HG02642 (cell line): ENCODE data around the gene ADARB2.

ENCODE experiments used
- ATAC-seq: cut with Tn5 transposase; IDR thresholded peaks from one replicate; pipeline ENCODE4 v1.9.1; 2021; ENCODE audit warnings: mild to moderate bottlenecking; ENCODE audit not compliant: unreplicated experiment, poor library complexity

The ADARB2 gene

DNA sequence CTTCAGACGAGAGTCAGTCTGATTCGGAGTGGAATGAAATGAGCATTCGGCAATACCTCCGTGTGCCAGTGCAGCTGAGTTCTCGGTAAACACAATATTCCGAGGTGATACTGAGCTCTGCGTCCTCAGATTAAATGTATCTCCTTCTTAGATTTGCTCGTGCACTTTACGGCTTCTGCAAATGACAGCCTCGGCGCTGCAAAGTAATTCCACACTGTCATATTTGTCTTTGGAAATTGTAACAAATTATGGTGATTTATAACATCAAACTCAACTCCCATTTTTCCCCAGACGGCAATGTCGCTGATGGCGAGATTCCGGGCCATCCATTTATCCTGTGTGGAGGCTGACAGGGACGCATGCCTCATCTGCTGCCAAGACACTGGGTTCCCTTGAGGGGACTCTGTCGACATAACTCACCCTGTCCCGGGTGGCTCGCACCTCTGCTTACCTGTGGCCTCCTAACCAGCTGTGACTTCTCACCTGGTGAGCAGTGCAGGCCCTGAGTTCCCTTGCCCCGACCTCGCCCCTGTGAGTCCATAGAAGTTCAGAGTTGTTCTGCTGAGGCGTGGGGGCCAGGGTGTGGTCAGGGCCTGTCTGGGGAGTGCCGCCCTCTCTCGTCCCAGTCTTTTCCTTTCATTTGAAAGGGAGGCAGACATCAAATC is 201.9 kb downstream of the ADARB2 start:
- ATAC-seq = no peak

DNA sequence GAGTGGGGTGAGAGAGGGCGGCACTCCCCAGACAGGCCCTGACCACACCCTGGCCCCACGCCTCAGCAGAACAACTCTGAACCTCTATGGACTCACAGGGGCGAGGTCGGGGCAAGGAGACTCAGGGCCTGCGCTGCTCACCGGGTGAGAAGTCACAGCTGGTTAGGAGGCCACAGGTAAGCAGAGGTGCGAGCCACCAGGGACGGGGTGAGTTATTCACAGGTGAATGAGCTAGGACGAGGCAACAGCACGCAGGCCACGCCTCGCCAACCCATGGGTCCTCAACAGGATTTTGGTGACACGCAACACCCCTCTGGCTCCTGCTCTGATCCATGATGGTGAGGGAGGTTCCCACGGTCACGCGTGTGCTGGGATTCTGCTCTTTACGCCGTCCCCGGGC is 202.5 kb downstream of the ADARB2 start:
- ATAC-seq = no peak

DNA sequence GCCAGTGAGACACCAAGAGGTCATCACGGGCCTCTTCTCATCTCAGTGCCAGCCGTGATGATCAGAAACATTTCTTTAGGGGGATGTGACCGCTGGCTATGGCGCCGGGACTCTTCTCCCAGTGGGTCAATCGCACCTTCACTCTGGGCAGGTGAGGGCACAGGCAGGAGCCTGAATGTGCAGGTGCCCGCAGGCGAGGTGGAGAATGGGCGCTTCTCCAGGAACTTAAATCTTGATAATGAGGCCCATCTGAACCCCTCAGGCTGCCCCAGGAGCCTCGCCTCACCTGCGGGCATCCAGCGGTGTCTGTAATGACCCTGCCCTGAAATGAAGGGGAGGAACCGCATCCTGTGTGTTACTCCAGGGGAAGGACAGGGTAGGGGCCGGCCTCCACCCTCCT is 204.7 kb downstream of the ADARB2 start:
- ATAC-seq = no peak

DNA sequence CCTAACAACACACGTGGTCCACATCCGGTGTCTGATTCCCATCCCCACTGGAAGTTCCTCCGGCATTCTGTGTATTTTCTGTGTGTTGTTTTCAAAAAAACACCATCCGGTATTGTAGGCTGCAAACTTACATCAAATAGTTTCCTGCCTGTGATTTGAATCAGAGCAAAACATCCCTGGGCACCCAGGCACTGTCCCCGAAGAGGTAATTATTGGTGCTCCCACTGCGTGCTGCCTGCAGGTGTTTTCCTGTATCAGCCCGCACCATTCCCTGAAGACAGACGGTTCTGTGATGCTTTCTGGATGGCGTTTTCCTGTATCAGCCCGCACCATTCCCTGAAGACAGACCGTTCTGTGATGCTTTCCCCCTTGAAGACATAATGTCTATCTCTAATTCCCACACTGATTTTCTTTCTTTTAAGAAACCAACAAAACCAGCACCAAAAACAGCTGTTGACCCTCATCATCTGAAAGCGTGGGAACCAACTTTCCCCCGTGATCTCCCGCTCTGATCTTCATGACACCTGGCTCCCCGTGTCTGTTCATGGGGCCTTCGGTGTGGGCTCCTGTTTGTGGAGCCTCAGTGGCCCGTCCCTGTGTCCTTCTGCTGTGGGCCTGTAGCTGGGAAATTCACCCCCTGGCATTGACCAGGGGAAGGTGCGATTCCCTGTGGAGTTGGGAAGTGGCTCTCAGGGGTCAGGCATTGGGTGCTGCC is 205.3 kb downstream of the ADARB2 start:
- no peak for ATAC-seq

DNA sequence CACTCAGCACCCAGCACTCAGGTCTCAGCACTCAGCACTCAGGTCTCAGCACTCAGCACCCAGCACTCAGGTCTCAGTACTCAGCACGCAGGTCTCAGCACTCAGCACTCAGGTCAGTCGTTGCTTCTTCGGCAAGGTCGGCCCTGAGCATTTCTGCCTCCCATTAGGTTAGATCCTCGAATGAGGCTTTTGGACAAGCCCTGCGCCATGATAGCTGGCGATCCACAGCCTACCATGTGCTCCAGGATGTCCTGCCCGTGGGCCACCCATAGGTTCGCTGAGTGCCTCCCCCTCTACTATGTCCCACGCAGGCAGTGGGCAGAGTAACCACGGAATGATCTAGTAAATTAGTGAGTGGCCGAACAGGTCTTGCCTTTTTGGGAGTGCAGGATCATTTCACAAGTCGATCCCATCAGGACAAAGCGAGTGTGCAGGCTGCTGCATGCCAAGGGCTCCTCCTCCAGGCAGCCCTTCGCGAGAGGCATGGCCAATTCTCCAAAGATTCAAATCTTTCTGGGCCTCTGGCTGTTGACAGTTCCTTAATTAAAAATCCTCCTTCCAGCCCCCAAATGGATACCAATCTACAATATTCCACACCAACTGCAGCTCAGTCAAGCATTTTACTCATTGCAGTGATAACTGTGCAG is 206.3 kb downstream of the ADARB2 start:
- no peak for ATAC-seq

DNA sequence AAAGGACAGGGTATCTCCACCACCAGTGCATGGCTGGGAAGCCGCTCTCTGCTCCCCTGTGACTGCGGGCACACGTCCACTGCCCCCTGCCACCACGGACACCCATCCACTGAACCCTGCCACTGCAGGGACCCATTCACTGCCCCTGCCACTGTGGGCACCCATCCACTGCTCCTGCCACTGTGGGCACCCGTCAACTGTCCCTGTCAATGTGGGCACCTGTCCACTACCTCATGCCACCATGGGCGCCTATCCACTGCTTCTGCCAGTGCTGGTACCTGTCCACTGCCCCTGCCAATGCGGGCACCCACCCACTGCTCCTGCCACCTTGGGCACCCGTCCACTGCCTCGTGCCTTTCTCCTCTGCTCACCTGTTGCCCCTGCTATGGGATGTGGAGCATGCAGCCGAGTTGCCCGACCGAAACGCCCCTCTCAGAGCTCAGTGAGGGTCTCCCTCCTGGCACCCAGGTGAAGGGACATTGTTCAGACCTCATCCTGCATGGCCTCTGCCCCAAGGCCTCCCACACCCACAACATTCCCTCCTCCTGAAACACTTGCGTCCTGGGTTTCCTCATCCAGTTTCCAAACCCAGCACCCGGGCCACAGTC is 207.4 kb downstream of the ADARB2 start:
- ATAC-seq = no peak

DNA sequence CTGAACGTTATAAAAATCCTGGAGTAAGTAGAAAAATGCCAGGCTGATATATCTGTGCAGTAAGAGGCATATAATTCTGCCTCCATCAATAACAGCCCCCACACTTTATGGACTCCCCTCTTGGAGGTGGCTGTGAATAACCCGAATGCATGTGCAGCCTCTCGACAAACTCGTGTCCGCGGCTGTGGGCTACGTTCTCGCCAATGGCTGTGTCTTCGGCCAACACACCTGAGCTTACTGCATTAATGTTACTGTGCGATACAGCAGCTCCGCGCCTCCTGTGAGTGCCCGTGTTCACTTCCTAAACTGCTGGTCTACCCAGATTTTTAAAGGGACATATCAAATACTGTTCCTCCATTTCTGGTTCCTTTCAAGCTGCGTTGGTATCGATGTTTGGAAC is 209.4 kb downstream of the ADARB2 start:
- no peak for ATAC-seq

DNA sequence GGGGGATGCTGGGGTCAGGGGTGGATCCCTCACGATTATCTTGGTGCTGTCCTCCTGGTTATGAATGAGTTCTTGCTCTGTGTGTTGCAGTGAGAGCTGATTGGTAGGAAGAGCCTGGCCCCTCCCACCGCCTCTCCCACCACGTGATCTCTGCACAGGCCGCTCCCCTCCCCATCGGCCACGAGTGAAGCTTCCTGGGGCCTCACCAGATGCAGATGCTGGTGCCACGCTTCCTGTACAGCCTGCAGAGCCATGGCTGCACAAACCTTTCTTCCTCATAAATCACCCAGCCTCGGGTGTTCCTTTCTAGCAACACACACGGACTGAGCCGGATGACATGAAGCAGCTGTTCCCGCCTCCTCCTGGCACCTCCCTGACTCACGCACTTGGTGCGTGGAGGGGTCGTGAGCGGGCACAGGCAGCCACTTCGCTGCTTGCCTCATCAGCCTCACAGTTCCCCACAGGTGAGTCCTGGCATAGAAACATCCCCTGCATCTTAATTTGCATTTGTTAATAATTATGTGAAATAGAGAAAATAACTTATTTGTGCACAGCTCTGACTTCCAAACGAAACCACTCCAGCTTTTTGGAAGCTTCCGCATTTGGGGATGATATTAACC is 210.8 kb downstream of the ADARB2 start:
- peak; percentile 89 for ATAC-seq

DNA sequence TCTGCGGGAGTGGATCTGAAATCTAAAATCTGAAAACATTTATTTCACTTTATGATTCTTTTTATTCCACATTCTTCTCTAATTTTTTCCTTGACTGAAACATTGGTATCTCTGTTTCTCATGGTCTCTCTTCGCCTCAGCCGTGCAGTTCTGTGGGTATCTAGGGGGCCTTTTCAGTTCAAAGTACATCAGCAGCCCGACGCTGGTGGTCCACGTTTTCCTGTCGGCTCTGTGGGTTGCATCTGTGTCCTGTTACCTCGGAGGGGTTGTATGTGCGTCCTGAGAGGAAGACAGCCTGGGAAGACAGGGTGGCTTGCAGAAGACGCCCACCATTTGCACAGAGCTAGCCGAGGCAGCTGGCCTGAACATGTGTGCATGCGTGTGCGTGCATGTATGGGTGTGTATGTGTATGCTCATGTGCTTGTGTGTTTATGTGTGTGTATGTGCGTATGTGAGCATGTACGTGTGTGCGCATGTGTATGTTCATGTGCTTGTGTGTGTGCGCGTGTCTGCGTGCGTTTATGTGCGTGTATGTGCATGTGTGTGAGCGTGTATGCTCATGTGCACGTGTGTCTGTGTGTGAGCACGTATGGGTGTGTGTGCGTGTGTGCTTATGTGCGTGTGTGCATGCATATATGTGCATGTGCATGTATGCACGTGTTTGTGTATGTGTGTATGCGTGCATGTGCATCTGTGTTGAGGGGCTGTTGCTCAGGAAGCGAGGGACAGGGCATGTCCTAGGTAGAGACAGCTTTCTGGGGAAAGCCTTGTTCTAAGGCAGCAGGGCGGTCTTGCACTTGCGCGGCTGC is 211.8 kb downstream of the ADARB2 start:
- ATAC-seq = no peak

DNA sequence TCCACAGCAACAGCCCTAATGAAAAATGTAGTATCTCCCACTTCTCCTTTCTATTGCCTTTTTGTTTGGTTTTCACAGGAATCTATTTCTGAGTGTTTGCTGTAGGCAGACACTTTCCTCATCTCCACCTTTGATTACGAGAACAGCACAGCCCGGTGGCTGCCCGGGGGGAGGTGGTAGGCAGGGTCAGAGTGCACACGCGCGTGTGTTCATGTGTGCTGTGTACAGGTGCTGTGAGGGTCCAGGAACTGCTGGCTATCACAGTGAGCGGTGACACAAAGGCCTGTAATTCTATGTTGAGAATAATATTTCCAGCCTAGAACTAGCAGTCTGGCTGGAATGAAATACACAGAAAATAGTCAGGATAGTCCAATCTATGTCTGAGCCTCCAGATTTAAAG is 212.8 kb downstream of the ADARB2 start:
- ATAC-seq = no peak

DNA sequence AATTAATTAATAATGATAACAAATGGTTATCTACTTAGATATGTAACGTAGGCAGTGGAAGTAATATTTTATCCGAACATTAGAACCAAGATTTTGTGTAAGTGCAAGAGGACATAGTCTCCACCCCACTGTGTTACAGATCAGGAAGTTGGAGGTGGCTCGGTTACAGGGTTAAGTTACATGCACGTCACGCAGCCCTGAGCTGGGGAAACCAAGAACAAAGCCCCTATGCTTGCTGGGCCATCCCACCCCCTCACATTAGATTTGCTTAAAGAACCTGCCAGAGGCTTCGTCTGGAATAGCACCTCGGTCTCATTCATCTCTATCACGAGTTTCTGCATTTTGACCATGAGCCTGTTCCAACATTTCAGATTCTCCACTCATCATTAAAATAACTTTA is 214.1 kb downstream of the ADARB2 start:
- no peak for ATAC-seq

DNA sequence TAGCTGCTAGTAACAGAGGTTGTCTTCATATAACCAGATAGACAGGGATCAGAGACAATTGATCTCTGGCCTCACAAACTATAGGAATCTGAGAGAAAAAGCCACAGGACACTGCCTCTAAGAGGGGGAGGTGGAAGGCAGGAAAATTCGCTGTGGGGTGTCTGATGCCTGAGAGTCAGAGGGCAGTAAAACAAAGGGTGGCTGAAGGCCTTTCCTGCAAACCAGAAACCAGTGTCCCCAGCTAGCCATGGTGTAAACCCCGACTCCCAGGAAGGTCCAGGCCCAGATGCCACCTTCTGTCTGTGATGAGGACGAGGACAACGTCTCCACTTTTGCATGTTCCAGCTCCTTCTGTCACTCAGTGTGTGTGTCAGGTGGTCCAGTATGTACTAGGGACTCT is 215.1 kb downstream of the ADARB2 start:
- no peak for ATAC-seq

DNA sequence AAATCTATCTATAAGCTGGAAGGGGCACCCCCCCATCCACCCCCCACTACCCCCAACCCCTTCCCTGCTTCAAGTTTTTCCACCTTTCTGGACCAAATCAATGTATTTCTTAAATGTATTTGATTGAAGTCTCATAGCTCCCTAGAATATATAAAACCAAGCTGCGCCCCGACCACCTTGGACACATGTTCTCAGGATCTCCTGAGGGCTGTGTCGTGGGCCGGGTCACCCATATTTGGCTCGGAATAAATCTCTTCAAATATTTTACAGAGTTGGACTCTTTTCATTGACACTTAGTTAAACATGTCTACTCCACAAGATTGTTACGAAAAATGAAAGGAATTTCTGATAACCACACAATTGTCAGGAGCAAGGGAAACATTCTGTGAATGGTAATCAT is 215.6 kb downstream of the ADARB2 start:
- ATAC-seq = no peak

DNA sequence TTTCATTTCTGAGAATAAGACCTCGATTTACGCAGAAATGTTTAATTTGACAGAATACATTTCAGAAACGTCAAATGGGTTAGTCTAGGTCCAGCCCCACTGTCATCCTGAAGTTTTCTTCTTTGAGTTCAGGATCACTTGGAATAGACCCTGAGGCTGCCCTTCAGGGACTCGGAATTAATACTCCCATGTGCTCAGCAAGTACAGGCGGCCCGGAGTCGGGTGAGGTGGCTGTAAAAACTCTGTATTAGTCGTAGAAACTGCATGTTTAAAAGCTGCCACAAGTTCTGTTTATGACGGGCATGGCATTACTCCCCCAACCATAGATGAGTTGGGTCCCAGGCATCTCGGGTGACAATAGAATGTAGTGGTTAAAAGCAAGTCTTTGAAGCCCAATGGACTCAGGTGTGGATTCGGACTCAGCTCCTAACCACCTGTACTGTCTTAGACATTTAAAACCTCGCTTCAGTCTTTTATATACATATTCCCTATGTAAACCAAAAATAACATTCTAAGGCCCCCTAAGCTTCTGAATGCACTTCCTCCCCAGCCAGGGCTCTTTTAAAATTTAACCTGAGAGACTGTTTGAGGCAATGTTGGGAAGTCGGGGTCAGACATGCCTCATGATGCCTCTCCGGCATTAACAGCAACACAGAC is 216.3 kb downstream of the ADARB2 start:
- ATAC-seq = no peak

DNA sequence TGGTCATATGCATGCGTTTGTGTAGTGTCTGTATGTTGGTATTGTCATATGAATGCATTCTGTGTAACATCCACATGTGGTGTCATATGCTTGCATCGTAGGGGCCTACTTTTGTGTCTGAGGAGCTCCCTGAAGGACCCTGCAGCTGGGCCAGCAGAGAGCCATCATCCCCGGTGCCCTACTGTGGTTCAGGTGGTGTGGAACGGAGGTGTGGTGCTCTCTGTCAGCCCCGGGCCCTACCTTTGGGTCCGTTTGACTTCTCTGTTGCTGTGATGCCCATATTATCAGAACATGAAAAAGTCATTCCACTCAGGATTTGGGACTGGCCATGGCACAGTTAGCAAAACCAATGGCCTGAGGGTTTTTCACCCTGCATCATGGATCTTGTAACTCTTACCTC is 217.9 kb downstream of the ADARB2 start:
- no peak for ATAC-seq

DNA sequence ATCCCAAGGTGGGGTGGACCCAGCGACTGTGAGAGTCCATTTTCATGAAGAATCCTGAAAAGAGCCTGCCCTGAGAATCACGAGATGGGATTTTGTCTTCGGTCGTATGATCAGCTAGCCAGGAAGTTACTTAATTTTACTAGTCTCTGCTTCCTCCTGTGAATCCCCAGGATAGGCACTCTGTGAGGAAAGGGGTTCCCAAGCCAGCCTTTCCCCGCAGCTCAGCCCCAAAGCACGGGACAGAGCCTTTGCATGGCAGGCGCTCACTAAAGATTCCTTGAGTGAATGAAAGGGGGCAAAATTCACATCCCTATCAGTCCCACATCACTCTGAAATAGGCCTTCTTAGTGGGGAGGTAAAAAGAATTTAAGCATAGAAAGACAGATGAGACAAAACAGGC is 219.6 kb downstream of the ADARB2 start:
- ATAC-seq = no peak

DNA sequence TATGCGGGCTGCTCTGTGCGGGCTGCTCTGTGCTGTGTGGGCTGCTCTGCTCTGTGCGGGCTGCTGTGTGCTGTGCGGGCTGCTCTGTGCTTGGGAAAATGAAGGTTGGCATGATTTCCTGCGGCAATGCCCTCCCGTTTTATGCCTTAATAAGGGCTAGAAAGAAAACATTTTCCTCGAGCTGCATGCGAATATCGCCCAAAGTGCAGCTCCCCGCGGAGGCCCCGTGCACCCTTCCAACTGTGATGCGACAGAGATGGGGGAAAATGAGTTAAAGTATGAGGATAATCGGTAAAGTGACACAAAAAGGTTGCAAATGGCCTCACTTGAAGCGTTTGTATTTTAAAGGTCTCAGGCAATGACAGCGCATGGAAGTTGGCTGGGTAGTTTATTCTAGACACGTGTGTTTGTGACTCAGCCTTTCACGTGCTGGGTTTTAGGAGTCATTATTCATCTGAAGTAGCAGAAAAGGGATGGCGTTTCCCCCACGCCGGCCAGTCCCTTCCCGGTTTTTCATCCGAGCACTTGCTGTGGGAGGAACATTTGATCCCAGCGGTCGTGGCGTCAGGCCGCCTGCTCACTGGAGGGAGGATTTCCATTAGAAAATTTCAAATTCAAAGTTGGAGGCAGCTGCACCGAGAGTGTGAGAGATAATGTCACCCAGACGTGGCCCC is 220.7 kb downstream of the ADARB2 start:
- ATAC-seq = no peak

DNA sequence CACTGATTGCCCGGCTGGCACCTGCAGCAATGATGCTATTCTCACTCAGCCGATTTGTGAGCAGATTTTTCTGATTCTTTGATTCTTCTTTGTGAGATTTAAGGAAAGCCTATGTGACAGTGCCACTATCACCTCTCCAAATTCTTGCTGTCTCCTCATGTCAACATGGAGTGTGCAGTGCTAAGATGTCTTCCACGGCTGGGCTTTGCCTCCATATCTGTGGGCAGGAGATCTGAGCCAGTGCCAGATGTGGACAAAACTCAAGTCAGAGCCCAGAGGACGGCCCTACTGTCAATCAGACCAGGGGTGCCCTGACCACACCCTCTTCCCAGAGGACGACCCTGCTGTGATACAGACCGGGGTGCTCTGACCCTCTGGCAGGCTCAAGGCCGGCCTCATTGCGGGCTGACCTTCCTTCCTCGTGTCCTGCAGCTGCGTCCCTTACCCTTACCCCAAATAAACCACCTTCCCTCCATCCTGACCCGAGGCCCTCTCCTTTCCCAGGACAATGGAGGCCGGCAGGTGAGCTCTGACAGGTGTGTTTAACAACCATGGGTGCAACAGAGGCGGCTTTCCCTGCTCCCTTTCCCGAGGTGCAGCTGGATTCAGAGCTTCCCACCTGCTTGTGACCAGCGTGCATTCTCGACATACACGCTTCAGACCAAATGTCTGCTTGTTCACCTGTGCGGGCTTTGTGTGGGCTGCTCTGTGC is 221.4 kb downstream of the ADARB2 start:
- ATAC-seq = no peak
